H4 (cell line): ENCODE measurements around the gene SLC12A3. TPM values are rescaled to one million over a fixed set of nuclear protein-coding genes. Genes with fewer than 3 reads are reported as not detected.
"Not testable (repeated sequence)": the region's sequence is repeated elsewhere in the genome, so short reads cannot be mapped to it uniquely, and the experiment has no call there.

ENCODE experiments used
- DNase-seq: peaks from one replicate; pipeline ENCODE4 v3.0.0-alpha.2; 2015; ENCODE audit warnings: low spot score
- total RNA-seq: library from RNA; depleted of rRNA; stranded (reverse); fragments of >200 nt; shearing (Covaris generic); gene quantifications from 2 replicates; pipeline ENCODE4 v1.2.3, GENCODE V29; 2014

SLC12A3 gene
- total RNA-seq, 1 experiment from 2014 or later: not detected

GRCh38 chr16:56916571-56917403, 51.8 kb downstream of the SLC12A3 start:
- no peak for DNase-seq

- no peak for DNase-seq
These were observed 53.5 kb downstream of the SLC12A3 start for GRCh38 chr16:56918467-56919012.

- DNase-seq: no peak
These were observed 54.2 kb downstream of the SLC12A3 start for GRCh38 chr16:56919099-56919800.

- no peak for DNase-seq
These were observed 56.6 kb downstream of the SLC12A3 start for GRCh38 chr16:56921571-56921970.

- no peak for DNase-seq
These were observed 58.6 kb downstream of the SLC12A3 start for GRCh38 chr16:56923481-56924091.

- no peak for DNase-seq
These were observed 62.5 kb downstream of the SLC12A3 start for GRCh38 chr16:56927471-56927870.

- no peak for DNase-seq
These were observed 64.6 kb downstream of the SLC12A3 start for GRCh38 chr16:56929639-56930038.

- no peak for DNase-seq
These were observed 65.7 kb downstream of the SLC12A3 start for GRCh38 chr16:56930486-56931270.

GRCh38 chr16:56931271-56931891, 66.4 kb downstream of the SLC12A3 start:
- no peak for DNase-seq

- DNase-seq: peak; percentile 98
These were observed 67.1 kb downstream of the SLC12A3 start, which contains the start of gene HERPUD1 for GRCh38 chr16:56931892-56932720. Gene HERPUD1, plus strand, starts transcription at chr16:56932142. Its CDS starts 103 bp downstream, at chr16:56932245.

- peak; percentile 83 for DNase-seq
These were observed 68.0 kb downstream of the SLC12A3 start for GRCh38 chr16:56932721-56933619.

- no peak for DNase-seq
These were observed 69.0 kb downstream of the SLC12A3 start for GRCh38 chr16:56933828-56934598.

- not testable (repeated sequence) for DNase-seq
These were observed 69.7 kb downstream of the SLC12A3 start for GRCh38 chr16:56934599-56935145.

GRCh38 chr16:56935201-56935600, 70.2 kb downstream of the SLC12A3 start:
- no peak for DNase-seq

- no peak for DNase-seq
These were observed 71.5 kb downstream of the SLC12A3 start for GRCh38 chr16:56936491-56936890.

GRCh38 chr16:56936950-56937349, 71.9 kb downstream of the SLC12A3 start:
- DNase-seq: no peak

GRCh38 chr16:56938664-56939513, 73.9 kb downstream of the SLC12A3 start:
- DNase-seq: no peak
